Measurements from ENCODE around the gene CNTNAP4.

The CNTNAP4 gene

GRCh38 chr16:76390476-76390875 is 113.3 kb downstream of the CNTNAP4 start:
- no peak overlapping the region for H3K4me3 ChIP-seq (ENCODE audit: low read depth, low read length)
- H3K9me3 ChIP-seq (ENCODE audit: control insufficient read depth, insufficient read depth, low read depth, low read length) = no peaks in the 10 kb centered on the region
- H3K9ac ChIP-seq (ENCODE audit: low read length) = no peak overlapping the region
- peaks cover 4% of the 10 kb centered on the region; the same call in 1 of the 2 replicates for H3K4me1 ChIP-seq (ENCODE audit: control insufficient read depth, insufficient read depth, low read length)
- H3K27ac ChIP-seq (ENCODE audit: low read depth, low read length) = no peak overlapping the region
- H3K36me3 ChIP-seq (ENCODE audit: control insufficient read depth, insufficient read depth, low read length) = no peaks in the 10 kb centered on the region
- H3K27me3 ChIP-seq (ENCODE audit: control insufficient read depth, insufficient read depth, low read length) = no peaks in the 10 kb centered on the region

GRCh38 chr16:76396977-76397376 is 119.8 kb downstream of the CNTNAP4 start:
- Histone ChIP-seq H3K9me3 (ENCODE audit: control insufficient read depth, insufficient read depth, low read depth, low read length) (no peaks in the 10 kb centered on the region), H3K9ac (ENCODE audit: low read length) (no peak overlapping the region), H3K4me3 (ENCODE audit: low read depth, low read length) (no peak overlapping the region), H3K4me1 (ENCODE audit: control insufficient read depth, insufficient read depth, low read length) (no peaks in the 10 kb centered on the region), H3K27ac (ENCODE audit: low read depth, low read length) (no peak overlapping the region), H3K27me3 (ENCODE audit: control insufficient read depth, insufficient read depth, low read length) (no peaks in the 10 kb centered on the region), H3K36me3 (ENCODE audit: control insufficient read depth, insufficient read depth, low read length) (no peaks in the 10 kb centered on the region)

GRCh38 chr16:76409706-76410105 is 132.5 kb downstream of the CNTNAP4 start:
- Histone ChIP-seq H3K9ac (ENCODE audit: low read length) (no peak overlapping the region), H3K27ac (ENCODE audit: low read depth, low read length) (no peak overlapping the region), H3K9me3 (ENCODE audit: control insufficient read depth, insufficient read depth, low read depth, low read length) (no peaks in the 10 kb centered on the region), H3K4me1 (ENCODE audit: control insufficient read depth, insufficient read depth, low read length) (no peaks in the 10 kb centered on the region), H3K4me3 (ENCODE audit: low read depth, low read length) (no peak overlapping the region), H3K36me3 (ENCODE audit: control insufficient read depth, insufficient read depth, low read length) (no peaks in the 10 kb centered on the region), H3K27me3 (ENCODE audit: control insufficient read depth, insufficient read depth, low read length) (no peaks in the 10 kb centered on the region)

- H3K4me3 ChIP-seq (ENCODE audit: low read depth, low read length) = no peak overlapping the region
- no peaks in the 10 kb centered on the region; the same call in 1 of the 2 replicates for H3K27me3 ChIP-seq (ENCODE audit: control insufficient read depth, insufficient read depth, low read length)
- no peaks in the 10 kb centered on the region for H3K4me1 ChIP-seq (ENCODE audit: control insufficient read depth, insufficient read depth, low read length)
- H3K27ac ChIP-seq (ENCODE audit: low read depth, low read length) = no peak overlapping the region
- no peaks in the 10 kb centered on the region for H3K9me3 ChIP-seq (ENCODE audit: control insufficient read depth, insufficient read depth, low read depth, low read length)
- no peak overlapping the region for H3K9ac ChIP-seq (ENCODE audit: low read length)
- no peaks in the 10 kb centered on the region for H3K36me3 ChIP-seq (ENCODE audit: control insufficient read depth, insufficient read depth, low read length)
Measured at GRCh38 chr16:76421571-76421970, 144.4 kb downstream of the CNTNAP4 start.

- Histone ChIP-seq H3K9me3 (ENCODE audit: control insufficient read depth, insufficient read depth, low read depth, low read length) (no peaks in the 10 kb centered on the region), H3K36me3 (ENCODE audit: control insufficient read depth, insufficient read depth, low read length) (no peaks in the 10 kb centered on the region), H3K4me3 (ENCODE audit: low read depth, low read length) (no peak overlapping the region), H3K9ac (ENCODE audit: low read length) (no peak overlapping the region), H3K27ac (ENCODE audit: low read depth, low read length) (no peak overlapping the region), H3K4me1 (ENCODE audit: control insufficient read depth, insufficient read depth, low read length) (no peaks in the 10 kb centered on the region), H3K27me3 (ENCODE audit: control insufficient read depth, insufficient read depth, low read length) (no peaks in the 10 kb centered on the region; the same call in 1 of the 2 replicates)
Measured at GRCh38 chr16:76428858-76429257, 151.7 kb downstream of the CNTNAP4 start.

- Histone ChIP-seq H3K27me3 (ENCODE audit: control insufficient read depth, insufficient read depth, low read length) (no peaks in the 10 kb centered on the region; the same call in 1 of the 2 replicates), H3K9me3 (ENCODE audit: control insufficient read depth, insufficient read depth, low read depth, low read length) (no peaks in the 10 kb centered on the region), H3K9ac (ENCODE audit: low read length) (no peak overlapping the region), H3K27ac (ENCODE audit: low read depth, low read length) (no peak overlapping the region), H3K4me1 (ENCODE audit: control insufficient read depth, insufficient read depth, low read length) (no peaks in the 10 kb centered on the region), H3K36me3 (ENCODE audit: control insufficient read depth, insufficient read depth, low read length) (no peaks in the 10 kb centered on the region), H3K4me3 (ENCODE audit: low read depth, low read length) (no peak overlapping the region)
Measured at GRCh38 chr16:76441391-76441790, 164.2 kb downstream of the CNTNAP4 start.

- Histone ChIP-seq H3K36me3 (ENCODE audit: control insufficient read depth, insufficient read depth, low read length) (no peaks in the 10 kb centered on the region), H3K27ac (ENCODE audit: low read depth, low read length) (no peak overlapping the region), H3K4me1 (ENCODE audit: control insufficient read depth, insufficient read depth, low read length) (no peaks in the 10 kb centered on the region), H3K4me3 (ENCODE audit: low read depth, low read length) (no peak overlapping the region), H3K27me3 (ENCODE audit: control insufficient read depth, insufficient read depth, low read length) (no peaks in the 10 kb centered on the region; the same call in 1 of the 2 replicates), H3K9ac (ENCODE audit: low read length) (no peak overlapping the region), H3K9me3 (ENCODE audit: control insufficient read depth, insufficient read depth, low read depth, low read length) (no peaks in the 10 kb centered on the region)
Measured at GRCh38 chr16:76441876-76442275, 164.7 kb downstream of the CNTNAP4 start.

- Histone ChIP-seq H3K27me3 (ENCODE audit: control insufficient read depth, insufficient read depth, low read length) (no peaks in the 10 kb centered on the region; the same call in 1 of the 2 replicates), H3K27ac (ENCODE audit: low read depth, low read length) (no peak overlapping the region), H3K36me3 (ENCODE audit: control insufficient read depth, insufficient read depth, low read length) (no peaks in the 10 kb centered on the region), H3K4me3 (ENCODE audit: low read depth, low read length) (no peak overlapping the region), H3K9ac (ENCODE audit: low read length) (no peak overlapping the region), H3K4me1 (ENCODE audit: control insufficient read depth, insufficient read depth, low read length) (no peaks in the 10 kb centered on the region), H3K9me3 (ENCODE audit: control insufficient read depth, insufficient read depth, low read depth, low read length) (no peaks in the 10 kb centered on the region)
Measured at GRCh38 chr16:76443973-76444372, 166.8 kb downstream of the CNTNAP4 start.

- Histone ChIP-seq H3K27me3 (ENCODE audit: control insufficient read depth, insufficient read depth, low read length) (no peaks in the 10 kb centered on the region; the same call in 1 of the 2 replicates), H3K4me1 (ENCODE audit: control insufficient read depth, insufficient read depth, low read length) (no peaks in the 10 kb centered on the region), H3K9ac (ENCODE audit: low read length) (no peak overlapping the region), H3K27ac (ENCODE audit: low read depth, low read length) (no peak overlapping the region), H3K36me3 (ENCODE audit: control insufficient read depth, insufficient read depth, low read length) (no peaks in the 10 kb centered on the region), H3K4me3 (ENCODE audit: low read depth, low read length) (no peak overlapping the region), H3K9me3 (ENCODE audit: control insufficient read depth, insufficient read depth, low read depth, low read length) (no peaks in the 10 kb centered on the region)
Measured at GRCh38 chr16:76444832-76445231, 167.6 kb downstream of the CNTNAP4 start.

- no peaks in the 10 kb centered on the region for H3K36me3 ChIP-seq (ENCODE audit: control insufficient read depth, insufficient read depth, low read length)
- no peaks in the 10 kb centered on the region for H3K9me3 ChIP-seq (ENCODE audit: control insufficient read depth, insufficient read depth, low read depth, low read length)
- H3K27me3 ChIP-seq (ENCODE audit: control insufficient read depth, insufficient read depth, low read length) = no peaks in the 10 kb centered on the region; the same call in 1 of the 2 replicates
- no peak overlapping the region for H3K4me3 ChIP-seq (ENCODE audit: low read depth, low read length)
- H3K4me1 ChIP-seq (ENCODE audit: control insufficient read depth, insufficient read depth, low read length) = no peaks in the 10 kb centered on the region
- no peak overlapping the region for H3K27ac ChIP-seq (ENCODE audit: low read depth, low read length)
- H3K9ac ChIP-seq (ENCODE audit: low read length) = no peak overlapping the region
Measured at GRCh38 chr16:76445815-76446214, 168.6 kb downstream of the CNTNAP4 start.

- no peaks in the 10 kb centered on the region for H3K36me3 ChIP-seq (ENCODE audit: control insufficient read depth, insufficient read depth, low read length)
Measured at GRCh38 chr16:76446251-76446650, 169.1 kb downstream of the CNTNAP4 start.

GRCh38 chr16:76450890-76451289 is 173.7 kb downstream of the CNTNAP4 start:
- no peak overlapping the region for H3K27ac ChIP-seq (ENCODE audit: low read depth, low read length)
- H3K4me1 ChIP-seq (ENCODE audit: control insufficient read depth, insufficient read depth, low read length) = no peaks in the 10 kb centered on the region
- no peaks in the 10 kb centered on the region for H3K36me3 ChIP-seq (ENCODE audit: control insufficient read depth, insufficient read depth, low read length)
- no peak overlapping the region for H3K4me3 ChIP-seq (ENCODE audit: low read depth, low read length)
- no peak overlapping the region for H3K9ac ChIP-seq (ENCODE audit: low read length)
- H3K27me3 ChIP-seq (ENCODE audit: control insufficient read depth, insufficient read depth, low read length) = no peaks in the 10 kb centered on the region
- no peaks in the 10 kb centered on the region for H3K9me3 ChIP-seq (ENCODE audit: control insufficient read depth, insufficient read depth, low read depth, low read length)

More at GRCh38 chr16:76446251-76446650, 169.1 kb downstream of the CNTNAP4 start:
- H3K4me3 ChIP-seq (ENCODE audit: low read depth, low read length) = no peak overlapping the region
- H3K9me3 ChIP-seq (ENCODE audit: control insufficient read depth, insufficient read depth, low read depth, low read length) = no peaks in the 10 kb centered on the region
- H3K27me3 ChIP-seq (ENCODE audit: control insufficient read depth, insufficient read depth, low read length) = no peaks in the 10 kb centered on the region; the same call in 1 of the 2 replicates
- no peak overlapping the region for H3K27ac ChIP-seq (ENCODE audit: low read depth, low read length)
- H3K4me1 ChIP-seq (ENCODE audit: control insufficient read depth, insufficient read depth, low read length) = no peaks in the 10 kb centered on the region
- H3K9ac ChIP-seq (ENCODE audit: low read length) = no peak overlapping the region

Measured in HUES6 (cell line).